Astrocyte of the cerebellum (primary cell): ENCODE measurements around the gene NCR2.

Experiments used
- DNase-seq: peaks from one replicate; pipeline ENCODE4 v3.0.0-alpha.2; 2011; ENCODE audit warnings: low read depth
- H3K4me3 ChIP-seq: 2 replicates; pipeline ENCODE4 v1.5.1; 2011; ENCODE audit warnings: mild to moderate bottlenecking, low read depth, low read length, moderate library complexity
- CTCF ChIP-seq: IDR thresholded peaks from 2 replicates; pipeline ENCODE4 v1.5.1; 2012; ENCODE audit warnings: low read length, low read depth, moderate library complexity, mild to moderate bottlenecking; ENCODE audit errors: missing control alignments
- in situ Hi-C: cut with HindIII; loops from 2 replicates; pipeline ENCODE4 v1.10.0; 2017; ENCODE audit warnings: low sequenced_read_pairs

Gene NCR2

GRCh38 chr6:41353333-41353732 is 17.9 kb downstream of the NCR2 start:
- no peak overlapping the region for H3K4me3 ChIP-seq
- in situ Hi-C loops = no loop called here
- DNase-seq = no peak
- TF ChIP-seq CTCF = no peak

DNA sequence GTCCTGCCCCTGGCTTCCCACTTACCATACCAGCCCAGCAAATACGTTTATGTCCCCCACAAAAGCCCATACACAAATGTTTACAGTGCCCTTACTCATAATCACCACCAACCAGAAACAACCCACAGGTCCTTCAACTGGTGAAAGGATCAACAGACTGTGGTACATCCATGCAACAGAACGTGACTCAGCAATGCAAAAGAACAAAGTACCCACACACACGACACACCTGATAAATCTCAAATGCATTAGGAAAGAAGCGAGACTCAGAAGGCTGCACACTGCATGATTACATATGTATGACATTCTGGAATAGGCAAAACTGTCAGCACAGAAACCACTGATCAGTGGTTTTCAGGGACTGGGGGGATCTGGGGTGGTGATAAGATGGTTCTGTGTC is 20.5 kb downstream of the NCR2 start:
- in situ Hi-C loops = no loop called here
- TF ChIP-seq CTCF = no peak
- DNase-seq = no peak
- no peak overlapping the region for H3K4me3 ChIP-seq

- DNase-seq = no peak
- in situ Hi-C loops = no loop called here
- H3K4me3 ChIP-seq = no peak overlapping the region
- no peak for TF ChIP-seq CTCF
These were observed 21.4 kb downstream of the NCR2 start for GRCh38 chr6:41356825-41357224.

GRCh38 chr6:41358503-41358902 is 23.1 kb downstream of the NCR2 start:
- no peak overlapping the region for H3K4me3 ChIP-seq
- TF ChIP-seq CTCF = no peak
- no peak for DNase-seq
- in situ Hi-C loops = no loop called here

- in situ Hi-C loops = no loop called here
These were observed 24.4 kb downstream of the NCR2 start for GRCh38 chr6:41359617-41360313.

GRCh38 chr6:41360314-41360685 is 24.9 kb downstream of the NCR2 start:
- in situ Hi-C loops = no loop called here
- no peak for TF ChIP-seq CTCF
- DNase-seq = no peak
- no peak overlapping the region for H3K4me3 ChIP-seq

More at GRCh38 chr6:41359617-41360313, 24.4 kb downstream of the NCR2 start:
- no peak overlapping the region for H3K4me3 ChIP-seq
- DNase-seq = no peak
- no peak for TF ChIP-seq CTCF
